Left ventricle myocardium superior (tissue), 1 donor: ENCODE measurements around the gene CTXND1. TPM values are rescaled to one million over a fixed set of nuclear protein-coding genes. Genes with fewer than 3 reads are reported as not detected.

Experiments
- ATAC-seq: fragments of 200-7000 bp; cut with Tn5 transposase; one replicate; pipeline ENCODE4 v1.9.1; 2020; ENCODE audit warnings: mild to moderate bottlenecking, moderate library complexity
- DNase-seq: peaks from one replicate; pipeline ENCODE4 v3.0.0-alpha.2; 2020
- intact Hi-C: fragments of 100-400 bp; cut with micrococcal nuclease; formaldehyde crosslinking; loops from one replicate; pipeline ENCODE4 v1.11.0; 2022
- total RNA-seq: library from RNA; stranded (reverse); fragmentation: NEBNext Ultra II Directional; extraction: Animal tissue kit (Norgen Biotek cat#: 25700); gene quantifications from one replicate; pipeline ENCODE4 v1.2.1, GENCODE V29; 2021
- donor health status: DM: no; HTN: yes; CAD: no; lungs with severe emphysema.

CTXND1 gene
- total RNA-seq, 1 donor from 2014 or later = 3.2 TPM

GRCh38 chr15:80152180-80152895 lies 99.7 kb downstream of the CTXND1 start:
- peak; percentile 92 for ATAC-seq
- intact Hi-C loops = no loop called here
- peak; percentile 97 for DNase-seq

- intact Hi-C loops = no loop called here
- ATAC-seq = no peak
- DNase-seq = no peak
Observed at GRCh38 chr15:80151576-80151975, 100.4 kb downstream of the CTXND1 start.

GRCh38 chr15:80151148-80151547 lies 100.9 kb downstream of the CTXND1 start:
- intact Hi-C loops = no loop called here
- DNase-seq = no peak
- ATAC-seq = no peak

Other genes with a start within 250 kb of the CTXND1 start
- 67.6 TPM for gene ZFAND6, start 192.5 kb downstream of the CTXND1 start, total RNA-seq
- 21.9 TPM for gene FAH, start 99.2 kb downstream of the CTXND1 start, total RNA-seq
- gene ARNT2, start 152.2 kb upstream of the CTXND1 start, total RNA-seq = 4.1 TPM